Stimulated activated CD8-positive, alpha-beta memory T cell treated with anti-CD3 and anti-CD28 coated beads, Interleukin-4, amount 100 ng/mL, for 48 hours (primary cell): ENCODE measurements around the gene NQO2.
"Not testable (repeated sequence)": the region's sequence is repeated elsewhere in the genome, so short reads cannot be mapped to it uniquely, and the experiment has no call there.

Experiments used
- DNase-seq: peaks from one replicate; pipeline ENCODE4 v3.0.0-alpha.2; 2020

Gene NQO2

GRCh38 chr6:2990248-2990931 is 9.3 kb upstream of the NQO2 start:
- DNase-seq = peak; percentile 39

- DNase-seq = no peak
These were observed 8.7 kb upstream of the NQO2 start for GRCh38 chr6:2990932-2991506.

- no peak for DNase-seq
These were observed 7.2 kb upstream of the NQO2 start for GRCh38 chr6:2992330-2992979.

GRCh38 chr6:2993755-2994317 is 5.9 kb upstream of the NQO2 start:
- no peak for DNase-seq

GRCh38 chr6:2998249-2998997 is 1.3 kb upstream of the NQO2 start:
- DNase-seq = peak; percentile 60

- peak; percentile 53 for DNase-seq
These were observed 586 bp upstream of the NQO2 start for GRCh38 chr6:2998998-2999617.

DNA sequence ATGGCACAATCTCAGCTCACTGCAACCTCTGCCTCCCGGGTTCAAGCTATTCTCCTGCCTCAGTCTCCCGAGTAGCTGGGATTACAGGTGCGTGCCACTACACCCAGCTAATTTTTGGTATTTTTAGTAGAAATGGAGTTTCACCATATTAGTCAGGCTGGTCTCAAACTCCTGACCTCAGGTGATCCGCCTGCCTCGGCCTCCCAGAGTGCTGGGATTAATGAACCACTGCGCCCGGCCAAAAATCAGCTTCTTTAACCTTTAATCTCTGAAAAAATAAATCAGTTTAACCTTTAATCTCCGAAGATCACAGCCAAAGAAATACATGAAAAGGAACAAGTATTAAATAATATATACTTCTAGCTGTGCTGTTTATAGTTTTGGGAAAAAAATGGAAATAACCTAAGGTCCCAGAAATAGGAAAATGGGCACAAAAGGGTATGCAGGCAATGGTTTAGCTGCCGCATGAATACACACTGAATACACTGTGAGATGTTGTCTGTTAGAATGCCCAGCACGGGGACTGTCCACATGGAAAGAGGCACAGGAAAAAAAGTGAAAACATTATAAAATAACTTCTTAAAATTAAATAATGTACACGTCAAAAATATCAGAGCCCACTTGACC is 1.6 kb downstream of the NQO2 start:
- DNase-seq = no peak

GRCh38 chr6:3001773-3002293 is 2.1 kb downstream of the NQO2 start:
- no peak for DNase-seq

GRCh38 chr6:3003226-3003625 is 3.5 kb downstream of the NQO2 start:
- DNase-seq = not testable (repeated sequence)

GRCh38 chr6:3005077-3005476 is 5.4 kb downstream of the NQO2 start:
- DNase-seq = no peak

GRCh38 chr6:3005874-3006273 is 6.2 kb downstream of the NQO2 start:
- no peak for DNase-seq

- DNase-seq = no peak
These were observed 6.8 kb downstream of the NQO2 start for GRCh38 chr6:3006476-3006875.

- no peak for DNase-seq
These were observed 7.9 kb downstream of the NQO2 start for GRCh38 chr6:3007571-3007970.

- not testable (repeated sequence) for DNase-seq
These were observed 9.1 kb downstream of the NQO2 start for GRCh38 chr6:3008712-3009265.

- no peak for DNase-seq
These were observed 10.2 kb downstream of the NQO2 start for GRCh38 chr6:3009930-3010329.

DNA sequence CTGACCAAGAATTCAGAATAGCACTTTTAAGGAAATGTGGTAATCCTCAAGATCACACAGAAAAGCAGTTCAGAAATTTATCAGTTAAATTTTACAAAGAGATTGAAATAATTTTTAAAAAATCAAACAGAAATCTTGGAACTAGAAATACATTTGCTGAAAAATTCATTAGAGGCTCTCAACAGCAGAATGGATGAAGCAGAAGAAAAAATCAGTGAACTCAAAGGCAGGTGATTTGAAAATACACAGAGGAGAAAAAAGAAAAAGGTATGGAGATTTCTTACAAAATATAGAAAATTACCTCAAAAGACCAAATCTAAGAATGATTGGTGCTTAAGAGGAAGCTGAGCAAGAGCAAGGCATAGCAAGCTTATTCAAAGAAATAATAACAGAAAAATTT is 11.5 kb downstream of the NQO2 start:
- DNase-seq = no peak

DNA sequence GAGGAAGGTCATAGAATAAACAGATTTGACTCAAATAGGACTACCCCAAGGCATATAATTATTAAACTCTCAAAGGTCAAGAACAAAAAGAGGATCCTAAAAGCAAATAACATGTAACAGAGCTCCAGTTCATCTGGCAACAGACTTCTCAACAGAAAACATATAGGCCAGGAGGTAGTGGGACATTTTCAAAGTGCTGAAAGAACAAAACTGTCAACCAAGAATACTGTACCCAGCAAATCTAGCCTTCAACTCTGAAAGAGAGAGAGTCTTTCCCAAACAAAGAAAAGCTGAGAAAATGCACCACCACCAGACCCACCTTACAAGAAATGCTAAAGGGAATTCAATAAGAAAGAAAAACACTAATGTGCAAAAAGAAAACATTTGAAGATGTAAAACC is 11.9 kb downstream of the NQO2 start:
- no peak for DNase-seq

- no peak for DNase-seq
These were observed 13.8 kb downstream of the NQO2 start for GRCh38 chr6:3013486-3013885.

GRCh38 chr6:3013901-3014674 is 14.4 kb downstream of the NQO2 start:
- no peak for DNase-seq

DNA sequence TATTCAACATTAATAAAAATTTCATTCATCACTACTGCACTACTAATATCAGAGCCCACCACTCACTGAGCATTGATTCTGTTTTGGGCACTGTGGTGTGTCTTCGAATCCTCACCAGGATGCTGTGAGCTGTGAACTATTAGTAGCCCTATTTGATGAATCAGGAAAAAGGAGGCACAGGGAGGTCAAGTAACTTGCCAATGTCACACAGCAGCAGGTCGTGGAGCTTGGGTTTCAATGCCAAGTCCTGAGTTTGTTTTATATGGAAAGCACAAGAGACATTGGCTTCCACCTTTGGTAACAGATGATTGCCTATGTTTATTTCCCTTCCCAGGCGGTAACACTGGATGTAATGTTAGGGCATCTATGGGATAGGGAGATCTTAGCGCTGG is 15.0 kb downstream of the NQO2 start:
- no peak for DNase-seq

DNA sequence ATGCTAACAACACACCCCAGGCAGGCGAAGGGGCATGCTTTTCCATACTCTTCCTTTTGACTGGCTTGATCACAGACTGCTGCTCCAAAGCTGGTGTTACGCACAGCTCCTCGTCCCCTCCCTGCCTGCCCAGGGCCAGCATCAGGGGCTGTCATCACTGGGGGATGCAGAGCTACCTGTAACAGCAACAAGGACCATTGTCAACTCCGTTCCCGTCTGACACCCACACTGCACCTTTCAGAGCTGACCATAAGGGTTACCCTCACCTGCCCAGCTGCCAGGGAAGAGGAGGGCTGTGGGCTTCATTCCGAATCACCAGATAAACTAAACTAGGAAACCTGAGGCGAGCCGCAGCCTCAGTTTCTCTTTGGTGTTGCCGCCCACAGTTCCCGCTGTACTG is 15.4 kb downstream of the NQO2 start:
- no peak for DNase-seq
